ENCODE results near the gene TTC12. TPM values are rescaled to one million over a fixed set of nuclear protein-coding genes. Genes with fewer than 3 reads are reported as not detected.

TTC12 gene
- total and polyA plus RNA-seq, 2 donors (not counting 1 experiment from before 2014, with no cell fraction given) = 9.0 to 47.3 TPM

GRCh38 chr11:113322158-113322557, 7.8 kb downstream of the TTC12 start:
- Histone ChIP-seq H3K4me2 (replicated peaks; ENCODE audit: low read depth, low read length, poor library complexity, severe bottlenecking) (no peak overlapping the region), H4K20me1 (ENCODE audit: control insufficient read depth, insufficient read depth, low read length, poor library complexity, severe bottlenecking) (no peaks in the 10 kb centered on the region), H3K4me1 (ENCODE audit: control insufficient read depth in 2 of 2, insufficient read depth in 2 of 2, low read length in 2 of 2) (no peaks in the 10 kb centered on the region), H3K27me3 (replicated peaks in 1 of 4; ENCODE audit: control extremely low read depth in 1 of 4, control insufficient read depth in 3 of 4, insufficient read depth in 4 of 4, low read length in 3 of 4) (no peaks in the 10 kb centered on the region), H3K79me2 (ENCODE audit: control insufficient read depth, insufficient read depth, low read length) (no peaks in the 10 kb centered on the region), H3K27ac (ENCODE audit: low read length in 2 of 2) (no peak overlapping the region), H3K9ac (ENCODE audit: low read length) (no peak overlapping the region), H3K9me3 (ENCODE audit: control extremely low read depth in 1 of 3, control insufficient read depth in 2 of 3, insufficient read depth in 1 of 3, low read length in 2 of 3) (peaks cover 0 to 3% (median 0%) of the 10 kb centered on the region in 3 donors), H2AFZ (ENCODE audit: insufficient read depth, low read depth, low read length, poor library complexity, severe bottlenecking) (no peak overlapping the region), H3K4me3 (ENCODE audit: control extremely low read depth in 1 of 5, extremely low read depth in 1 of 5, insufficient read depth in 1 of 5, low read depth in 2 of 5, low read length in 4 of 5) (no peak overlapping the region), H3K36me3 (replicated peaks in 1 of 2; ENCODE audit: control extremely low read depth in 1 of 2, control insufficient read depth in 1 of 2, extremely low read depth in 1 of 2, insufficient read depth in 2 of 2, low read length in 1 of 2) (peaks cover 0 to 61% of the 10 kb centered on the region in 2 experiments)
- Mint-ChIP-seq H3K27me3 (no peaks in the 10 kb centered on the region), H3K4me1 (no peaks in the 10 kb centered on the region), H3K27ac (no peak overlapping the region), H3K9me3 (ENCODE audit: insufficient read depth) (no peaks in the 10 kb centered on the region), H3K4me3 (no peak overlapping the region)
- ATAC-seq (ENCODE audit: low read depth) (no peak), DNase-seq (no peak)
- intact Hi-C loops (cut with micrococcal nuclease) = no loop called here
- POLR2A ChIA-PET = no interaction called here
- WGBS (ENCODE audit: insufficient coverage) = 86% methylated on average over 4 of the region's 4 CpGs
- CTCF ChIA-PET = interaction anchor here (0.6 to 1.1 kb wide), 2 partner anchors 32 to 1306 kb away, joined by 4 to 5 read pairs; no protein-coding TSS in a partner anchor
- TF ChIP-seq EZH2 (IDR thresholded peaks at IDR 0.05; ENCODE audit: borderline replicate concordance, insufficient read depth, low read depth, low read length, poor library complexity, severe bottlenecking) = no peak
- no peak for TF ChIP-seq CTCF (IDR thresholded peaks at IDR 0.05)

- H3K36me3 ChIP-seq (replicated peaks in 1 of 2; ENCODE audit: control extremely low read depth in 1 of 2, control insufficient read depth in 1 of 2, extremely low read depth in 1 of 2, insufficient read depth in 2 of 2, low read length in 1 of 2) = peaks cover 0 to 51% of the 10 kb centered on the region in 2 experiments
- TF ChIP-seq EZH2 (IDR thresholded peaks at IDR 0.05; ENCODE audit: borderline replicate concordance, insufficient read depth, low read depth, low read length, poor library complexity, severe bottlenecking) (no peak), CTCF (IDR thresholded peaks at IDR 0.05) (no peak)
- intact Hi-C loops (cut with micrococcal nuclease) = no loop called here
- H3K79me2 ChIP-seq (ENCODE audit: control insufficient read depth, insufficient read depth, low read length) = no peaks in the 10 kb centered on the region
- ChIA-PET CTCF (interaction anchor here (1.4 kb wide), 1 partner anchor 20 kb away, joined by 4 read pairs; no protein-coding TSS in a partner anchor), POLR2A (no interaction called here)
- 100% methylated on average over 1 of the region's 5 CpGs for WGBS (ENCODE audit: insufficient coverage)
- no peaks in the 10 kb centered on the region for H3K27me3 ChIP-seq (replicated peaks in 1 of 4; ENCODE audit: control extremely low read depth in 1 of 4, control insufficient read depth in 3 of 4, insufficient read depth in 4 of 4, low read length in 3 of 4)
- Mint-ChIP-seq H3K4me1 (no peaks in the 10 kb centered on the region), H3K4me3 (no peak overlapping the region), H3K27ac (no peak overlapping the region), H3K27me3 (no peaks in the 10 kb centered on the region), H3K9me3 (ENCODE audit: insufficient read depth) (no peaks in the 10 kb centered on the region)
- DNase-seq = no peak
- no peaks in the 10 kb centered on the region for H3K4me1 ChIP-seq (ENCODE audit: control insufficient read depth in 2 of 2, insufficient read depth in 2 of 2, low read length in 2 of 2)
- H3K9ac ChIP-seq (ENCODE audit: low read length) = no peak overlapping the region
- ATAC-seq (ENCODE audit: low read depth) = no peak
- H3K4me2 ChIP-seq (replicated peaks; ENCODE audit: low read depth, low read length, poor library complexity, severe bottlenecking) = no peak overlapping the region
- H4K20me1 ChIP-seq (ENCODE audit: control insufficient read depth, insufficient read depth, low read length, poor library complexity, severe bottlenecking) = no peaks in the 10 kb centered on the region
- H3K27ac ChIP-seq (ENCODE audit: low read length in 2 of 2) = no peak overlapping the region
- H3K4me3 ChIP-seq (ENCODE audit: control extremely low read depth in 1 of 5, extremely low read depth in 1 of 5, insufficient read depth in 1 of 5, low read depth in 2 of 5, low read length in 4 of 5) = no peak overlapping the region
- no peak overlapping the region for H2AFZ ChIP-seq (ENCODE audit: insufficient read depth, low read depth, low read length, poor library complexity, severe bottlenecking)
- peaks cover 0 to 3% (median 0%) of the 10 kb centered on the region in 3 donors for H3K9me3 ChIP-seq (ENCODE audit: control extremely low read depth in 1 of 3, control insufficient read depth in 2 of 3, insufficient read depth in 1 of 3, low read length in 2 of 3)
Measured at GRCh38 chr11:113324250-113324649, 9.9 kb downstream of the TTC12 start.

Measured in B cell (primary cell).